ENCODE results near the gene IL1RAPL1. TPM values are rescaled to one million over a fixed set of nuclear protein-coding genes. Genes with fewer than 3 reads are reported as not detected.
"Not testable (repeated sequence)": the region's sequence is repeated elsewhere in the genome, so short reads cannot be mapped to it uniquely, and the experiment has no call there.

Gene IL1RAPL1
- total and polyA plus RNA-seq, 2 donors (not counting 3 experiments of a cell fraction or from before 2014, with no cell fraction given), result 0.79 to 1.3 TPM

DNA sequence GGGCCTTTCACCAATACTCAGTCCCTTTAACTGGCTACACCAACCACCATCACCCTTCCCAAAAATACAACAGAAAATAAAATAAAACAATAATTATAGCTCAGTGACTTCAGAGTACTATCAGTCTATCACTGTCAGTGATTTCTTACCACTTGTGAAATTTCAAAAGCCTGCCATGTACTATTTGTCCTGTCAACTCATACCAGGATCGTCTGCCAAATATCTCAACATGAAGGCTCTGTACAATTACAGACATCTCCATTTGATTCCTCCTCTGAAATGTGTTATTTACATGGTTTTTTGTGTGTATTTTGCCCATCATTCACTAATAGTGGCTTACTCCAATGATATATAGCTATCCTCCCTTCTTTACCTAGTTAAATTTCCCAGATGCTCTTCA lies 772.0 kb downstream of the IL1RAPL1 start:
- no peak overlapping the region for H2AFZ ChIP-seq (ENCODE audit: low read depth, low read length)
- H3K79me2 ChIP-seq (ENCODE audit: control insufficient read depth, insufficient read depth, low read length), result no peaks in the 10 kb centered on the region
- intact Hi-C loops (cut with micrococcal nuclease), result no loop called here
- H4K20me1 ChIP-seq (replicated peaks; ENCODE audit: control insufficient read depth, extremely low read depth, insufficient read depth, low read length), result no peaks in the 10 kb centered on the region
- POLR2A ChIA-PET, result no interaction called here
- FAIRE-seq, result no peak
- H3K4me1 ChIP-seq (ENCODE audit: control insufficient read depth, extremely low read depth, insufficient read depth, low read length), result no peaks in the 10 kb centered on the region
- TF ChIP-seq, protein P1, sequence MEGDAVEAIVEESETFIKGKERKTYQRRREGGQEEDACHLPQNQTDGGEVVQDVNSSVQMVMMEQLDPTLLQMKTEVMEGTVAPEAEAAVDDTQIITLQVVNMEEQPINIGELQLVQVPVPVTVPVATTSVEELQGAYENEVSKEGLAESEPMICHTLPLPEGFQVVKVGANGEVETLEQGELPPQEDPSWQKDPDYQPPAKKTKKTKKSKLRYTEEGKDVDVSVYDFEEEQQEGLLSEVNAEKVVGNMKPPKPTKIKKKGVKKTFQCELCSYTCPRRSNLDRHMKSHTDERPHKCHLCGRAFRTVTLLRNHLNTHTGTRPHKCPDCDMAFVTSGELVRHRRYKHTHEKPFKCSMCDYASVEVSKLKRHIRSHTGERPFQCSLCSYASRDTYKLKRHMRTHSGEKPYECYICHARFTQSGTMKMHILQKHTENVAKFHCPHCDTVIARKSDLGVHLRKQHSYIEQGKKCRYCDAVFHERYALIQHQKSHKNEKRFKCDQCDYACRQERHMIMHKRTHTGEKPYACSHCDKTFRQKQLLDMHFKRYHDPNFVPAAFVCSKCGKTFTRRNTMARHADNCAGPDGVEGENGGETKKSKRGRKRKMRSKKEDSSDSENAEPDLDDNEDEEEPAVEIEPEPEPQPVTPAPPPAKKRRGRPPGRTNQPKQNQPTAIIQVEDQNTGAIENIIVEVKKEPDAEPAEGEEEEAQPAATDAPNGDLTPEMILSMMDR (IDR thresholded peaks at IDR 0.05; ENCODE audit: extremely low read depth in 1 of 2, insufficient read depth in 1 of 2, low read depth in 1 of 2, low read length in 2 of 2), result no peak
- TF ChIP-seq MAX (IDR thresholded peaks at IDR 0.05; ENCODE audit: insufficient read depth, insufficient read length) (no peak), EZH2 (IDR thresholded peaks at IDR 0.05; ENCODE audit: borderline replicate concordance, low read depth, low read length, severe bottlenecking) (no peak), POLR2AphosphoS5 (IDR thresholded peaks at IDR 0.05; ENCODE audit: insufficient read depth, low read depth, low read length) (no peak)
- CTCF ChIA-PET, result no interaction called here
- H3K4me2 ChIP-seq (ENCODE audit: insufficient read depth, low read length), result no peak overlapping the region
- H3K9ac ChIP-seq (replicated peaks; ENCODE audit: extremely low read depth, insufficient read depth, low read length), result no peak overlapping the region
- no peaks in the 10 kb centered on the region for H3K27me3 ChIP-seq (ENCODE audit: control insufficient read depth in 2 of 2, insufficient read depth in 2 of 2, low read length in 2 of 2)
- no peaks in the 10 kb centered on the region for H3K9me1 ChIP-seq (replicated peaks; ENCODE audit: control insufficient read depth, extremely low read depth, insufficient read depth, low read length)
- DNase-seq (ENCODE audit: low read depth, low spot score), result no peak
- dilution Hi-C loops (cut with MboI; ENCODE audit: extremely low pct_ligation_motif_present, low sequenced_read_pairs), result no loop called here
- no TSS peak for BruUV-seq (replicated peaks)
- H3K4me3 ChIP-seq (replicated peaks in 1 of 3; ENCODE audit: insufficient read depth in 1 of 3, low read depth in 1 of 3, low read length in 3 of 3), result no peak overlapping the region
- H3K27ac ChIP-seq (ENCODE audit: insufficient read depth, low read depth, low read length), result no peak overlapping the region
- H3K36me3 ChIP-seq (ENCODE audit: control insufficient read depth in 2 of 2, extremely low read depth in 1 of 2, insufficient read depth in 2 of 2, low read length in 2 of 2), result no peaks in the 10 kb centered on the region
- no peaks in the 10 kb centered on the region for H3K9me3 ChIP-seq (replicated peaks; ENCODE audit: control insufficient read depth, insufficient read depth, low read length)

DNA sequence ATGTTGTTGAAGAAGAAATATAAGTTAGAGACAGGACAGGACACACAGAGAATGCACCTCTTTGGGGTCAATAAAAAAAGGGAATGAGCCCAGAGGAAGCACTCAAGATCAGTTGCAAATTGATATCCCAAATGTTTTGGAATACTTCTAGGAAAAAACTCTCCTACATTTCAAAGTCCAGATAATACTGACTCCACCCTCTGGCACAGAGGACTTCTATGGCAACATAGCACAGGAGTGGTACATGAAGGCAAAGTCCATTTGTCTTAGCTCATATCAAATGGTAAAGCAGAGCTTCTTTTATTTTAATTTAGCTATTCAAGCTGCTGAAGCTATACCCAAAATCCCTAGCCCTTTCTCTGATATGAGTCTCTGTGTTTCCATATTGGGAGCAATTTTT lies 787.5 kb downstream of the IL1RAPL1 start:
- POLR2A ChIA-PET; BruUV-seq (replicated peaks); dilution Hi-C loops (cut with MboI; ENCODE audit: extremely low pct_ligation_motif_present, low sequenced_read_pairs); H3K4me3 ChIP-seq (replicated peaks in 1 of 3; ENCODE audit: insufficient read depth in 1 of 3, low read depth in 1 of 3, low read length in 3 of 3); H2AFZ ChIP-seq (ENCODE audit: low read depth, low read length); H3K9me1 ChIP-seq (replicated peaks; ENCODE audit: control insufficient read depth, extremely low read depth, insufficient read depth, low read length); DNase-seq (ENCODE audit: low read depth, low spot score); H3K27ac ChIP-seq (ENCODE audit: insufficient read depth, low read depth, low read length); H3K79me2 ChIP-seq (ENCODE audit: control insufficient read depth, insufficient read depth, low read length); H4K20me1 ChIP-seq (replicated peaks; ENCODE audit: control insufficient read depth, extremely low read depth, insufficient read depth, low read length); intact Hi-C loops (cut with micrococcal nuclease); CTCF ChIA-PET; H3K27me3 ChIP-seq (ENCODE audit: control insufficient read depth in 2 of 2, insufficient read depth in 2 of 2, low read length in 2 of 2); H3K4me2 ChIP-seq (ENCODE audit: insufficient read depth, low read length); H3K4me1 ChIP-seq (ENCODE audit: control insufficient read depth, extremely low read depth, insufficient read depth, low read length); H3K9me3 ChIP-seq (replicated peaks; ENCODE audit: control insufficient read depth, insufficient read depth, low read length); H3K36me3 ChIP-seq (ENCODE audit: control insufficient read depth in 2 of 2, extremely low read depth in 1 of 2, insufficient read depth in 2 of 2, low read length in 2 of 2); H3K9ac ChIP-seq (replicated peaks; ENCODE audit: extremely low read depth, insufficient read depth, low read length): not testable (repeated sequence)
- peak; percentile 83 for FAIRE-seq

Measured in endothelial cell of umbilical vein (primary cell).